ENCODE measurements around the gene CDH16. TPM values are rescaled to one million over a fixed set of nuclear protein-coding genes. Genes with fewer than 3 reads are reported as not detected.
"Not testable (repeated sequence)": the region's sequence is repeated elsewhere in the genome, so short reads cannot be mapped to it uniquely, and the experiment has no call there.

Gene CDH16
- total RNA-seq, 1 donor from 2014 or later: not detected

DNA sequence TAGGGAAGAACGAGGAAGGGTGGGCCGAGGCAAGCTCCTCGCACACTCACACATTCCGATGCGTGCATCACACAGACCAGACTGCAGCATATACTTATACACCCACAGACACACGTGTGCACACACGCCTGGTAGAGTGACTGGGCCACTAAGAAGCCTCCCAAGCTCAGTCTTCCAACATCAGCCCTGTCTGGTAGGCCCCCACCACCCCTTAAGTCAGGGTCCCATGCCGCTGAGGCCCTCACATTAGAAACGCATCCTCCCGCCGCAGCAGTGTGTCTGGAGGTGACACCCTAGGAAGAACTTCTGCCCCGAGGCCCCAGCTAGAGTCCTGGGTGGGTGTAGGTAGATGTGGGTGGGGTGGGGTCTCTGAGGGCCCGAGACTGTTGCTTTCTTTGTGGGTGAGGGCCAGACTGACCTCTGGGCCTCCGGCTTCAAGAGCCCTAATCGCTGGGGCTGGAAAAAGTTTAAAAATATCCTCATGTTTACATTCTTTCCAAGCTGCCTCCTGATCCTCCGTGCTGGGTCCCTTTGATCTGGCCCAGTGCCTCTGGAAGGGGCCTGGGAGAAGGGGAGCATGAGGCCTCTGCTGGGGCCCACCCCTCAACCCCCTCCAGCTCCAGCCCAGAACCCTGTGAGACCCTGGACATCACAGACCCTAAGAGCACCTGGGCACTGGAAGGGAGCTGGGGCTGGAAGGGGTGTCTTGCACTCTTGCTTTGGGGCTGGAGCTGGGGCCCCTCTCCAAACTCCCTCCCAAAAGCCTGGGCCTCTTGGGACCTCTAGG, 13.6 kb downstream of the CDH16 start:
- Mint-ChIP-seq H3K36me3 (ENCODE audit: low read depth) (no peaks in the 10 kb centered on the region), H3K4me3 (no peak overlapping the region), H3K9me3 (no peaks in the 10 kb centered on the region), H3K27ac (no peak overlapping the region), H3K27me3 (no peaks in the 10 kb centered on the region), H3K4me1 (peaks cover 9% of the 10 kb centered on the region)
- intact Hi-C loops (cut with micrococcal nuclease): no loop called here
- no peak for DNase-seq

- Mint-ChIP-seq H3K36me3 (ENCODE audit: low read depth) (no peaks in the 10 kb centered on the region), H3K4me3 (no peak overlapping the region), H3K27ac (no peak overlapping the region), H3K4me1 (peaks cover 9% of the 10 kb centered on the region), H3K9me3 (no peaks in the 10 kb centered on the region), H3K27me3 (no peaks in the 10 kb centered on the region)
- no peak for DNase-seq
- intact Hi-C loops (cut with micrococcal nuclease): no loop called here
Observed at GRCh38 chr16:66904428-66904845, 14.2 kb downstream of the CDH16 start.

- Mint-ChIP-seq H3K27me3 (no peaks in the 10 kb centered on the region), H3K36me3 (ENCODE audit: low read depth) (no peaks in the 10 kb centered on the region), H3K27ac (no peak overlapping the region), H3K4me1 (peaks cover 9% of the 10 kb centered on the region), H3K9me3 (no peaks in the 10 kb centered on the region), H3K4me3 (no peak overlapping the region)
- DNase-seq: no peak
- intact Hi-C loops (cut with micrococcal nuclease): no loop called here
Observed at GRCh38 chr16:66903544-66904427, 14.9 kb downstream of the CDH16 start.

DNA sequence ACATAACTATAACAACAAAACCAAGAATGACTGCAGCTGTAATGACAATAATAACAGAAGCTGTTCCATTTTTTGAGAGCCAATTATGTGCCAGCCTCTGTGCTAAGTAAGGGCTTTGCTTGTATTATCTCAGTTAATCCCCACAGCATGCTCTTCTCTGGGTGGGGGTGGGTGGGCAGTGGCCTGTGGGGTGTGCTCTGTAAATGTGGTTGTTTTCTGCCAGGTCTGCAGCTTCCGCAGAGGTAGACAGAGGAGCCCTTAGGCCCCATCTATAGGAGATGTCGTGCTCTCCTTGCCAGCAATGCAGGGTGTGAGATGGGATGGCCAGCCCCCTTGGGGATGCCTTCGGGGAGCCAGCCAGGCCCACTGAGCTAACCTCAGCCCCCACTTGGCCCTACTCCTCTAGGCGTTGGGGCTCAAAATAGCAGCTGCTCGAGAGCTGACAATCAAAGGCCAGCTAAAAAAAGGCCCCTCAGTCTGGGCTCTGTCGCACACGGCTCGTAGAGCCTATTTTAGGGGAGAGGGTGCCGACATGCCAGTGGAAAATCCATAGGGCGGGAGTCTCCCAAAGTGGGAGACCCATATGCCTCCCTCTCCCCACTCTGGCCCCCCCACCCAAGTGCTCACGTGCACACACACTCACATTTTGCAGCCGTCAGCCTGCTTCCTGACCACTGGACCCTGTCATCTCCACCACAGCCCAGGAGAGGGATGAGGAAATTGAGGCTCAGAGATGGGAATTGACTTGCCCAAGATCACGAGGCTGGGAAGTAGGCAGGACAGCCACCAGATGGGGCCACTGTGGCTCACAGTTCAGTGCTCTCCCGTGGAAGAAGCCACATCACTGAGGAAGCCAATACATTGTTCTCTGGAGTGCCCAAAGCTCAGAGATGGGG, 15.8 kb downstream of the CDH16 start:
- DNase-seq: no peak
- Mint-ChIP-seq H3K27me3 (no peaks in the 10 kb centered on the region), H3K4me3 (no peak overlapping the region), H3K36me3 (ENCODE audit: low read depth) (no peaks in the 10 kb centered on the region), H3K9me3 (no peaks in the 10 kb centered on the region), H3K27ac (no peak overlapping the region), H3K4me1 (peaks cover 9% of the 10 kb centered on the region)
- intact Hi-C loops (cut with micrococcal nuclease): no loop called here

- no peaks in the 10 kb centered on the region for H3K27me3 Mint-ChIP-seq
- no peak for DNase-seq
- no peak overlapping the region for H3K27ac Mint-ChIP-seq
- H3K4me1 Mint-ChIP-seq: peaks cover 7% of the 10 kb centered on the region
- H3K4me3 Mint-ChIP-seq: no peak overlapping the region
- H3K36me3 Mint-ChIP-seq (ENCODE audit: low read depth): no peaks in the 10 kb centered on the region
- no peaks in the 10 kb centered on the region for H3K9me3 Mint-ChIP-seq
- intact Hi-C loops (cut with micrococcal nuclease): no loop called here
Observed at GRCh38 chr16:66901626-66902025, 17.1 kb downstream of the CDH16 start.

DNA sequence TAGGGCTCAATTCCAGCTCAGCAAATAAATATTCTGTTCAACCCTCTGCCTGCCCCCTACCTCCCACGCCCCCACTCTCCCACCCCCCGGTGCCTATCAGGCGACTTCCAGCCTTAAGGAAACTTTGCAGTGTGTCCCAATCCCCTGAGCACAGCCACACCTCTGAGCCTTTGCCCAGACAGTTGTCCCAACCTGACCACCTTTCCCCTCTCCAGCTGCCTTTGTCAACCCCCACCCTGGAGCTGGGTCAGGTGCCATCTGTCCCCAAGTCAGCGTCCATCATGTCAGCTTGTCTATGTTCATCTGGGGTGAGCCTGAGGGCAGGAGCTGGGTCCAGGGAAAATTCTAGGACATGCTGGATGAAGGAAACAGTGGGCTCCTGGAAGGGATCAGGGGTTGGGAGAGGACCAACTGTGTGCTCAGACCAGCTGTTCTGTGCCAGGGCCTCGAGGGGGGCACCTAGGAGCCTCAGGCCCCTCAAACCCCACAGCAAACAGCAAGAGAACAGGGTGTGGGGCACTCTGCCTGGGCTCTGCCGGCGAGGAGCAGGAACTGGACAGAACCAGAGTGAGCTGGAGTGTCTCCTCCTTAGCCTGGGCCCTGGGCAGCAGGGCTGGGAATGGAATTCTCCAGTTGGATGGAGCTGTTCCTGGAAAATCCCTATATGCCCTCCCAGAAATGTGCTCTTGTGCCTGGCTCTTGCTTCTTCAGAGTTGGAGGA, 17.8 kb downstream of the CDH16 start:
- Mint-ChIP-seq H3K27ac (no peak overlapping the region), H3K27me3 (no peaks in the 10 kb centered on the region), H3K36me3 (ENCODE audit: low read depth) (no peaks in the 10 kb centered on the region), H3K9me3 (no peaks in the 10 kb centered on the region), H3K4me3 (no peak overlapping the region), H3K4me1 (peaks cover 2% of the 10 kb centered on the region)
- no peak for DNase-seq
- intact Hi-C loops (cut with micrococcal nuclease): no loop called here

DNA sequence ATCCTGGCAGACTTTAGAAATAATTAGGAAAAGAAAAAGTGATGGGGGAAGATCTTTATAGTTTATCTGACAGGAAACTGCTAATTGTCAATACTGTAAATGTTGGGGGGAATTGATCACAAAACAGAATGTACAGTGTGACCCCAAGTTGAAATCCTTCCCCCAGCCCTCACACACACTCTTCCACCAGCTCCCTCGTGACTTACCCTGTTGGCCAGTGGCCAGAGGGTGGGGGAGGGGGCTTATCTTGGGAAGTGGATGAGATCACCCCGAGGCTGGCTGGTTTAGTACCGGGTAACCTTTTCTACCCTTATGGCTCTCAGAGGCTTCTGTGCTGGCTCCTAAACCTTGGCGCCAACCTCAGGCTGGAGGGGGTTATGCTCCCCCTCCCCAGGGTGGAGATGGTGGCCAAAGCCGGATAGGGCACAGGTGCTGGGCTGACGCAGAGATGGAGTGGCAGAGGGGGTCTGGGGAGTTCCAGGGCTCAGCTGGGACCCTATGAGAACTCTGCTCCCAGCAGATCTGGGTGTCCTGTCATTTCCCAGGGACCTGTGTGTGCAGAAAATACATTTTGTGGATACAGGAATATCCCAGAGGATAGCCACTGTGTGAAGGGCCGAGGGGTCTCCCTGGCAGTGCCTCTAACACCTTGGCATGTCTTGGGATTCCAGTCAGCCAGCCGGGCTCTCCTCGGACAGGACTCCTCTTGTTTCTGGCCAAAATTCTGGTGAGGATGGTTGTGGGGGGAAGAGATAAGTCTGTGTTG, 18.6 kb downstream of the CDH16 start:
- H3K27ac Mint-ChIP-seq: no peak overlapping the region
- no peaks in the 10 kb centered on the region for H3K36me3 Mint-ChIP-seq (ENCODE audit: low read depth)
- H3K4me1 Mint-ChIP-seq: peaks cover 2% of the 10 kb centered on the region
- no peaks in the 10 kb centered on the region for H3K9me3 Mint-ChIP-seq
- H3K27me3 Mint-ChIP-seq: no peaks in the 10 kb centered on the region
- no peak overlapping the region for H3K4me3 Mint-ChIP-seq
- intact Hi-C loops (cut with micrococcal nuclease): no loop called here
- no peak for DNase-seq

GRCh38 chr16:66899310-66899944, 19.3 kb downstream of the CDH16 start:
- H3K27me3 Mint-ChIP-seq: no peaks in the 10 kb centered on the region
- DNase-seq: no peak
- intact Hi-C loops (cut with micrococcal nuclease): no loop called here
- H3K36me3 Mint-ChIP-seq (ENCODE audit: low read depth): peaks cover 4% of the 10 kb centered on the region
- H3K4me3 Mint-ChIP-seq: no peak overlapping the region
- H3K9me3 Mint-ChIP-seq: no peaks in the 10 kb centered on the region
- peaks cover 9% of the 10 kb centered on the region for H3K4me1 Mint-ChIP-seq
- H3K27ac Mint-ChIP-seq: no peak overlapping the region

- H3K27me3 Mint-ChIP-seq: no peaks in the 10 kb centered on the region
- no peak overlapping the region for H3K4me3 Mint-ChIP-seq
- no peaks in the 10 kb centered on the region for H3K9me3 Mint-ChIP-seq
- intact Hi-C loops (cut with micrococcal nuclease): no loop called here
- H3K4me1 Mint-ChIP-seq: peaks cover 11% of the 10 kb centered on the region
- H3K27ac Mint-ChIP-seq: no peak overlapping the region
- peaks cover 8% of the 10 kb centered on the region for H3K36me3 Mint-ChIP-seq (ENCODE audit: low read depth)
- DNase-seq: no peak
Observed at GRCh38 chr16:66898933-66899309, 19.8 kb downstream of the CDH16 start.

DNA sequence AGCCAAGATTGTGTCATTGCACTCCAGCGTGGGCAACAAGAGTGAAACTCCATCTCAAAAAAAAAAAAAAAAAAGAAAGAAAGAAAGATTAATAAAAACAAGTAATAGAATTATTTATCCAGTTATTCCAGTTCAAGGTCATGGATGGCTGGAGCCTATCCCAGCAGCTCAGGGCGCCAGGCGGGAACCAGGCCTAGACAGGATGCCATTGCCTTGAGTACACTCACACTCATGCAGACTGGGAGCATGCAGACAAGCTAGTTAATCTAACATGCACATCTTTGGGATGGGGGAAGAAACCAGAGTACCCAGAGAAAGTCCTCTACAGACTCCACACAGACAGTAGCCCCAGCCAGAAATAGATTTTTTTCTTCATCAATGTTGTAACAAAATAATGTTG, 20.5 kb downstream of the CDH16 start:
- Mint-ChIP-seq H3K27me3 (no peaks in the 10 kb centered on the region), H3K9me3 (no peaks in the 10 kb centered on the region), H3K4me3 (no peak overlapping the region), H3K4me1 (peaks cover 12% of the 10 kb centered on the region), H3K27ac (no peak overlapping the region), H3K36me3 (ENCODE audit: low read depth) (peaks cover 8% of the 10 kb centered on the region)
- no peak for DNase-seq
- intact Hi-C loops (cut with micrococcal nuclease): no loop called here

DNA sequence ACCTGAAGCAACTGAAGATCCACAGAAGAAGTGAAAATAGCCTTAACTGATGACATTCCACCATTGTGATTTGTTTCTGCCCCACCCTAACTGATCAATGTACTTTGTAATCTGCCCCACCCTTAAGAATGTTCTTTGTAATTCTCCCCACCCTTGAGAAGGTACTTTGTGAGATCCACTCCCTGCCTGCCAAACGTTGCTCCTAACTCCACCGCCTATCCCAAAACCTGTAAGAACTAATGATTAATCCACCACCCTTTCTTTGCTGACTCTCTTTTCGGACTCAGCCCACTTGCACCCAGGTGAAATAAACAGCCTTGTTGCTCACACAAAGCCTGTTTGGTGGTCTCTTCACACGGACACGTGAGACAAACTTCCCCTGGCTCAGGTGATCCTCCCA, 22.0 kb downstream of the CDH16 start:
- DNase-seq; intact Hi-C loops (cut with micrococcal nuclease); H3K4me3 Mint-ChIP-seq; H3K27me3 Mint-ChIP-seq; H3K27ac Mint-ChIP-seq; H3K9me3 Mint-ChIP-seq: not testable (repeated sequence)
- H3K36me3 Mint-ChIP-seq (ENCODE audit: low read depth): peaks cover 12% of the 10 kb centered on the region
- H3K4me1 Mint-ChIP-seq: peaks cover 20% of the 10 kb centered on the region

DNA sequence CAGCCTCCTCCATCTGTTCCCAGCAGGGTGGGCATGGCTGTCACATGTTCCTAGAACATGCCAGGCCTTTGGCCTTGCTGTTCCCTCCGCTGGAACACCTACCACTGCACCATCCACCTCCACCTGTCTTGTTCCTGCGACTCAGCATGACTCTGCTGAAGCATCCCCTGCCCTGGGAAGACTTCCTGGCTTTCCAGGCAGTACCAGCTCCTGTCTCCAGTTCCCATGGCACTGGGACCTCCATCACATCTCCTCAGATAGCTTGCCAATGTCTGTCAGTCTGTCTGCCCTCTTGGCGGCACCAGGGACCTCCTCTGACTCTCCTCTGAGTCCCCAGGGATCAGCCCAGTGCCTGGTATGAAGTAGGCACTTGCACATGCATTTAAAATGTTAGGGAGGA, 22.7 kb downstream of the CDH16 start:
- Mint-ChIP-seq H3K36me3 (ENCODE audit: low read depth) (peaks cover 17% of the 10 kb centered on the region), H3K27ac (no peak overlapping the region), H3K4me3 (no peak overlapping the region), H3K27me3 (no peaks in the 10 kb centered on the region), H3K9me3 (no peaks in the 10 kb centered on the region), H3K4me1 (peaks cover 22% of the 10 kb centered on the region)
- intact Hi-C loops (cut with micrococcal nuclease): loop anchor here (1.0 kb wide), 2 partner anchors 32 to 51 kb away; no protein-coding TSS in a partner anchor
- DNase-seq: no peak

Measured in activated CD4-positive, alpha-beta T cell treated with anti-CD3 and anti-CD28 coated beads, Interleukin-2, amount 10 ng/mL, durations not matched to agents 24 days and 14 days (primary cell).